SU-DHL-6 (cell line): Measurements from ENCODE around the gene HNF1B.
"Not testable (repeated sequence)": the region's sequence is repeated elsewhere in the genome, so short reads cannot be mapped to it uniquely, and the experiment has no call there.

Experiments
- H2AFZ ChIP-seq: fragments of 200-600 bp; sonication (generic); 2 replicates; pipeline ENCODE4 v1.6.1; 2014; ENCODE audit warnings: low read depth, mild to moderate bottlenecking, moderate library complexity, mixed read lengths, antibody characterized with exemption, low read length; ENCODE audit not compliant: severe bottlenecking
- H3F3A ChIP-seq: fragments of 200-600 bp; shearing (Covaris generic); 2 replicates; pipeline ENCODE4 v1.6.0; 2016; ENCODE audit warnings: antibody characterized with exemption, mild to moderate bottlenecking; ENCODE audit not compliant: insufficient read depth
- H3K27ac ChIP-seq: fragments of 200-600 bp; sonication (generic); 2 replicates; pipeline ENCODE4 v1.5.1; 2016; ENCODE audit warnings: low read depth, mild to moderate bottlenecking, low read length, moderate library complexity, mixed read lengths
- H3K27me3 ChIP-seq: fragments of 200-600 bp; sonication (generic), shearing (Covaris generic); 2 replicates; pipeline ENCODE4 v1.6.0; 2014; ENCODE audit warnings: mild to moderate bottlenecking, low read length
- H3K36me3 ChIP-seq: fragments of 200-600 bp; sonication (generic); 2 replicates; pipeline ENCODE4 v1.6.1; 2014; ENCODE audit warnings: mild to moderate bottlenecking, low read length, mixed read lengths
- H3K4me2 ChIP-seq: fragments of 300-600, 200-600 bp; shearing (Covaris generic), sonication (generic); 2 replicates; pipeline ENCODE4 v1.6.0; 2014; ENCODE audit warnings: low read length, low read depth, mild to moderate bottlenecking; ENCODE audit not compliant: poor library complexity, severe bottlenecking
- H3K4me3 ChIP-seq: fragments of 200-600 bp; sonication (generic); 2 replicates; pipeline ENCODE4 v1.5.1; 2014; ENCODE audit warnings: antibody characterized with exemption, low read length, mild to moderate bottlenecking, mixed read lengths; ENCODE audit not compliant: insufficient read depth, poor library complexity, severe bottlenecking
- H3K79me2 ChIP-seq: fragments of 200-600 bp; sonication (generic); 2 replicates; pipeline ENCODE4 v1.6.1; 2014; ENCODE audit warnings: mild to moderate bottlenecking, low read length, moderate library complexity; ENCODE audit not compliant: insufficient read depth
- H3K9ac ChIP-seq: fragments of 200-600 bp; sonication (generic); 2 replicates; pipeline ENCODE4 v1.7.0; 2014; ENCODE audit warnings: mild to moderate bottlenecking, low read length
- H3K9me2 ChIP-seq: fragments of 200-600 bp; sonication (generic); replicated peaks from 2 replicates; pipeline ENCODE4 v1.6.1; 2014; ENCODE audit warnings: low read length; ENCODE audit not compliant: insufficient read depth
- H3K9me3 ChIP-seq: fragments of 200-600 bp; sonication (generic); 2 replicates; pipeline ENCODE4 v1.6.1; 2014; ENCODE audit warnings: low read length, mixed read lengths; ENCODE audit not compliant: insufficient read depth
- H4K20me1 ChIP-seq: fragments of 200-600 bp; sonication (generic); 2 replicates; pipeline ENCODE4 v1.6.1; 2014; ENCODE audit warnings: low read depth, mild to moderate bottlenecking, antibody characterized with exemption, low read length, moderate library complexity, mixed read lengths
- CTCF ChIP-seq: fragments of 200-600 bp; sonication (generic); IDR thresholded peaks from one replicate; pipeline ENCODE4 v1.5.1; 2017; ENCODE audit warnings: antibody characterized with exemption, mild to moderate bottlenecking, low read length, moderate library complexity; ENCODE audit not compliant: insufficient read depth, poor library complexity, severe bottlenecking
- EZH2phosphoT487 ChIP-seq: fragments of 200-600 bp; sonication (generic), shearing (Covaris generic); conservative IDR thresholded peaks from 2 replicates; pipeline ENCODE4 v1.6.1; 2018; ENCODE audit warnings: mild to moderate bottlenecking, antibody characterized with exemption, low read length, moderate library complexity, mixed read lengths

The HNF1B gene

GRCh38 chr17:37682007-37682406 lies 62.9 kb downstream of the HNF1B start:
- H3K9me2 ChIP-seq, result no peaks in the 10 kb centered on the region
- H3K9ac ChIP-seq, result no peak overlapping the region
- no peaks in the 10 kb centered on the region for H3K27me3 ChIP-seq
- H2AFZ ChIP-seq, result no peak overlapping the region
- no peak overlapping the region for H3K4me2 ChIP-seq
- no peak overlapping the region for H3K4me3 ChIP-seq
- no peaks in the 10 kb centered on the region for H3K36me3 ChIP-seq
- H3K27ac ChIP-seq, result no peak overlapping the region
- H3K9me3 ChIP-seq, result no peaks in the 10 kb centered on the region
- no peaks in the 10 kb centered on the region for H4K20me1 ChIP-seq
- no peak for TF ChIP-seq CTCF
- no peak for TF ChIP-seq EZH2phosphoT487
- H3F3A ChIP-seq, result no peaks in the 10 kb centered on the region
- no peaks in the 10 kb centered on the region for H3K79me2 ChIP-seq

DNA sequence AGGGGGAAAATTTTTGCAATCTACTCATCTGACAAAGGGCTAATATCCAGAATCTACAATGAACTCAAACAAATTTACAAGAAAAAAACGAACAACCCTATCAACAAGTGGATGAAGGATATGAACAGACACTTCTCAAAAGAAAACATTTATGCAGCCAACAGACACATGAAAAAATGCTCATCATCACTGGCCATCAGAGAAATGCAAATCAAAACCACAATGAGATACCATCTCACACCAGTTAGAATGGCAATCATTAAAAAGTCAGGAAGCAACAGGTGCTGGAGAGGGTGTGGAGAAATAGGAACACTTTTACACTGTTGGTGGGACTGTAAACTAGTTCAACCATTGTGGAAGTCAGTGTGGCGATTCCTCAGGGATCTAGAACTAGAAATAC lies 64.9 kb downstream of the HNF1B start:
- not testable (repeated sequence) for H3K4me2 ChIP-seq, H3K79me2 ChIP-seq, H3K4me3 ChIP-seq

DNA sequence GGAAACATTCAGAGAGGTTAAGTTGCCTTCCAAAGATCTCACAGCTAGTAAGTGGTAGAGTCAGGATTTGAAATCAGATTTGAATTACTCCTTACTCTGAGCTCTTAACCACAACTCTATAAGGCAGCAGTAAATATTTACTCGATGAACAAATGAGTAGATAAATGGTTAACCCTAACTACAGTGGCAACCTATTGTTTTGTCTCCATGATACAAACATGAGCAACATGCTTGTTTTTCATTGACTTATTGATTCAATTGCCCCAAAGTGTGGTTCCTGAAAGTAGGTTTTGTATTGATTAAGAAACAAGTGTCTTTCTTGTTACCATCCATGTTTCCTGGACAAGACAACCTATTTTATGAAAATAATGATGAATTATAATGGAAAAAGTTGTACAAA lies 66.8 kb downstream of the HNF1B start:
- no peak overlapping the region for H3K4me3 ChIP-seq
- H3K27me3 ChIP-seq, result no peaks in the 10 kb centered on the region
- no peak overlapping the region for H2AFZ ChIP-seq
- TF ChIP-seq EZH2phosphoT487 (no peak), CTCF (no peak)
- no peaks in the 10 kb centered on the region for H3K9me3 ChIP-seq
- no peaks in the 10 kb centered on the region for H3K36me3 ChIP-seq
- H3K9me2 ChIP-seq, result no peaks in the 10 kb centered on the region
- no peak overlapping the region for H3K4me2 ChIP-seq
- H3K27ac ChIP-seq, result no peak overlapping the region
- no peak overlapping the region for H3K9ac ChIP-seq
- no peaks in the 10 kb centered on the region for H4K20me1 ChIP-seq
- no peaks in the 10 kb centered on the region for H3F3A ChIP-seq
- no peaks in the 10 kb centered on the region for H3K79me2 ChIP-seq

More for the DNA sequence above, 64.9 kb downstream of the HNF1B start:
- not testable (repeated sequence) for H3K36me3 ChIP-seq, H3K27me3 ChIP-seq, H3F3A ChIP-seq, H3K27ac ChIP-seq, H3K9ac ChIP-seq, H3K9me3 ChIP-seq, H4K20me1 ChIP-seq, H3K9me2 ChIP-seq, H2AFZ ChIP-seq

- Histone ChIP-seq H4K20me1 (no peaks in the 10 kb centered on the region), H3K79me2 (no peaks in the 10 kb centered on the region), H3K27me3 (no peaks in the 10 kb centered on the region), H3K9me2 (no peaks in the 10 kb centered on the region), H2AFZ (no peak overlapping the region), H3K9me3 (no peaks in the 10 kb centered on the region), H3K36me3 (no peaks in the 10 kb centered on the region), H3K4me3 (no peak overlapping the region), H3F3A (no peaks in the 10 kb centered on the region), H3K9ac (no peak overlapping the region), H3K27ac (no peak overlapping the region), H3K4me2 (no peak overlapping the region)
- no peak for TF ChIP-seq CTCF
- TF ChIP-seq EZH2phosphoT487, result no peak
These were observed 67.8 kb downstream of the HNF1B start for GRCh38 chr17:37677021-37677420.
